Cardiac muscle cell (in vitro differentiated cells and primary cell): ENCODE data around the gene APOL4. TPM values are rescaled to one million over a fixed set of nuclear protein-coding genes. Genes with fewer than 3 reads are reported as not detected.
"Not testable (repeated sequence)": the region's sequence is repeated elsewhere in the genome, so short reads cannot be mapped to it uniquely, and the experiment has no call there.

ENCODE experiments used
- DNase-seq, 2 donors: peaks; one replicate each; pipeline versions ENCODE4 v3.0.0 to v3.0.0-alpha.2; 2010 to 2017; ENCODE audit warnings: low read depth in 1 of 2, low spot score in 1 of 2
- H3K27ac ChIP-seq: fragments of 200-600 bp; sonication (generic); 2 replicates; pipeline ENCODE4 v1.5.1; 2016
- H3K27me3 ChIP-seq: fragments of 200-600 bp; sonication (generic); 2 replicates; pipeline ENCODE4 v1.6.0; 2016; ENCODE audit warnings: control low read depth
- H3K36me3 ChIP-seq: fragments of 200-600 bp; sonication (generic); 2 replicates; pipeline ENCODE4 v1.5.1; 2016; ENCODE audit warnings: control low read depth
- H3K4me1 ChIP-seq: fragments of 200-600 bp; sonication (generic); 2 replicates; pipeline ENCODE4 v1.8.1; 2017; ENCODE audit warnings: low read depth, mild to moderate bottlenecking, mixed run types
- H3K4me3 ChIP-seq: fragments of 200-600 bp; sonication (generic); 2 replicates; pipeline ENCODE4 v1.5.1; 2016; ENCODE audit warnings: mild to moderate bottlenecking
- H3K9me3 ChIP-seq: fragments of 200-600 bp; sonication (generic); 2 replicates; pipeline ENCODE4 v1.5.1; 2017; ENCODE audit warnings: low read depth, mild to moderate bottlenecking, control low read depth
- polyA plus RNA-seq: library from polyadenylated mRNA; unstranded; fragments of >200 nt; fragmentation: Nextera tagmentation; extraction: Ambion mirVana; gene quantifications from 2 replicates; pipeline ENCODE4 v1.2.1, GENCODE V29; 2016
- total RNA-seq: library from RNA; depleted of rRNA; stranded (reverse); fragments of >200 nt; gene quantifications from 2 replicates; pipeline ENCODE4 v1.2.3, GENCODE V29; 2016
- TF ChIP-seq, protein P1 (sequence below): IDR thresholded peaks from 2 replicates; pipeline ENCODE4 v1.5.1; 2012; ENCODE audit warnings: low read depth, mild to moderate bottlenecking, low read length

The APOL4 gene
- total and polyA plus RNA-seq, 2 experiments from 2014 or later = 0.27 TPM; not detected in 1

- TF ChIP-seq, protein P1, sequence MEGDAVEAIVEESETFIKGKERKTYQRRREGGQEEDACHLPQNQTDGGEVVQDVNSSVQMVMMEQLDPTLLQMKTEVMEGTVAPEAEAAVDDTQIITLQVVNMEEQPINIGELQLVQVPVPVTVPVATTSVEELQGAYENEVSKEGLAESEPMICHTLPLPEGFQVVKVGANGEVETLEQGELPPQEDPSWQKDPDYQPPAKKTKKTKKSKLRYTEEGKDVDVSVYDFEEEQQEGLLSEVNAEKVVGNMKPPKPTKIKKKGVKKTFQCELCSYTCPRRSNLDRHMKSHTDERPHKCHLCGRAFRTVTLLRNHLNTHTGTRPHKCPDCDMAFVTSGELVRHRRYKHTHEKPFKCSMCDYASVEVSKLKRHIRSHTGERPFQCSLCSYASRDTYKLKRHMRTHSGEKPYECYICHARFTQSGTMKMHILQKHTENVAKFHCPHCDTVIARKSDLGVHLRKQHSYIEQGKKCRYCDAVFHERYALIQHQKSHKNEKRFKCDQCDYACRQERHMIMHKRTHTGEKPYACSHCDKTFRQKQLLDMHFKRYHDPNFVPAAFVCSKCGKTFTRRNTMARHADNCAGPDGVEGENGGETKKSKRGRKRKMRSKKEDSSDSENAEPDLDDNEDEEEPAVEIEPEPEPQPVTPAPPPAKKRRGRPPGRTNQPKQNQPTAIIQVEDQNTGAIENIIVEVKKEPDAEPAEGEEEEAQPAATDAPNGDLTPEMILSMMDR = no peak
- H3K27ac ChIP-seq = no peak overlapping the region
- H3K27me3 ChIP-seq = no peaks in the 10 kb centered on the region
- DNase-seq = no peak
- no peaks in the 10 kb centered on the region for H3K4me1 ChIP-seq
- no peaks in the 10 kb centered on the region for H3K36me3 ChIP-seq
- no peaks in the 10 kb centered on the region for H3K9me3 ChIP-seq
- no peak overlapping the region for H3K4me3 ChIP-seq
Observed at GRCh38 chr22:36234213-36234612, 32.6 kb upstream of the APOL4 start.

DNA sequence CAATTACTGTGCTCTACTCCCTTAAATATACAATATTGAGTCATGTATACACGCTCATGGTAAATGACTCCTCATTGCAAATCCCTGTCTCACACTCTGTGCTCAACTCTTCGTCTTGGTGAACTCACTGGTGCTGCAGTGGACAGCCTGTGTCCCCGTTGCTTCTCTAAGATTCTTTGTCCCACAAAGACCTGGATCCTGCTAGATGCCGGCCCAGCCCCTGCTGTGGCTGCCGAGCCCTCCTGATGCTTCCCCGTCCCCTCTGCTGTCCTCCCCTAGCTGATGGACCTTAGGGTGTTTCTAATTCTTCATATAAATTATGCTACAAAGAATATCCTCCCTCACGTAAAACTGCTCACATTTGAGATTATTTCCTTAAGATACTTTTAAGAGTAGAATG lies 32.2 kb upstream of the APOL4 start:
- no peaks in the 10 kb centered on the region for H3K27me3 ChIP-seq
- H3K36me3 ChIP-seq = no peaks in the 10 kb centered on the region
- DNase-seq = no peak
- no peak overlapping the region for H3K27ac ChIP-seq
- no peaks in the 10 kb centered on the region for H3K4me1 ChIP-seq
- TF ChIP-seq, protein P1 = no peak
- no peak overlapping the region for H3K4me3 ChIP-seq
- no peaks in the 10 kb centered on the region for H3K9me3 ChIP-seq

- Histone ChIP-seq H3K27ac (no peak overlapping the region), H3K36me3 (no peaks in the 10 kb centered on the region)
Observed at GRCh38 chr22:36232715-36233401, 31.2 kb upstream of the APOL4 start.

GRCh38 chr22:36231051-36231450 lies 29.4 kb upstream of the APOL4 start:
- not testable (repeated sequence) for H3K36me3 ChIP-seq, H3K27ac ChIP-seq, H3K27me3 ChIP-seq, DNase-seq, H3K4me3 ChIP-seq, H3K9me3 ChIP-seq, H3K4me1 ChIP-seq

More at GRCh38 chr22:36232715-36233401, 31.2 kb upstream of the APOL4 start:
- Histone ChIP-seq H3K9me3 (no peaks in the 10 kb centered on the region), H3K27me3 (no peaks in the 10 kb centered on the region), H3K4me1 (no peaks in the 10 kb centered on the region), H3K4me3 (no peak overlapping the region)
- no peak for DNase-seq
- TF ChIP-seq, protein P1 = no peak

- H3K4me3 ChIP-seq, H3K9me3 ChIP-seq, H3K27me3 ChIP-seq, H3K27ac ChIP-seq, H3K36me3 ChIP-seq, DNase-seq, H3K4me1 ChIP-seq: not testable (repeated sequence)
Observed at GRCh38 chr22:36229649-36230048, 28.0 kb upstream of the APOL4 start.

- Histone ChIP-seq H3K36me3 (no peaks in the 10 kb centered on the region), H3K9me3 (no peaks in the 10 kb centered on the region), H3K27ac (no peak overlapping the region), H3K27me3 (no peaks in the 10 kb centered on the region), H3K4me3 (no peak overlapping the region), H3K4me1 (no peaks in the 10 kb centered on the region)
- TF ChIP-seq, protein P1 = no peak
- no peak for DNase-seq
Observed at GRCh38 chr22:36228944-36229343, 27.3 kb upstream of the APOL4 start.

- not testable (repeated sequence) for H3K27me3 ChIP-seq
Observed at GRCh38 chr22:36228369-36228768, 26.8 kb upstream of the APOL4 start.

More at GRCh38 chr22:36228369-36228768, 26.8 kb upstream of the APOL4 start:
- H3K9me3 ChIP-seq, H3K27ac ChIP-seq, H3K4me1 ChIP-seq, H3K36me3 ChIP-seq, H3K4me3 ChIP-seq, DNase-seq: not testable (repeated sequence)
